Loucy (cell line): ENCODE data around the gene BIRC7.

Experiments
- CTCF ChIP-seq: fragments of 200-600 bp; sonication (generic); conservative IDR thresholded peaks from 2 replicates; pipeline ENCODE4 v1.5.1; 2014; ENCODE audit warnings: mild to moderate bottlenecking, antibody characterized with exemption, low read length
- EZH2phosphoT487 ChIP-seq: fragments of 200-600 bp; IDR thresholded peaks from 2 replicates; pipeline ENCODE4 v1.6.1; 2018; ENCODE audit warnings: antibody characterized with exemption, mild to moderate bottlenecking, moderate library complexity, borderline replicate concordance

- no peak for TF ChIP-seq CTCF
- no peak for TF ChIP-seq EZH2phosphoT487
Measured at GRCh38 chr20:63194007-63194796, 41.5 kb upstream of the BIRC7 start.
